Astrocyte of the cerebellum (primary cell): Measurements from ENCODE around the gene CST9.

Experiments
- DNase-seq: peaks from one replicate; pipeline ENCODE4 v3.0.0-alpha.2; 2011; ENCODE audit warnings: low read depth
- H3K4me3 ChIP-seq: 2 replicates; pipeline ENCODE4 v1.5.1; 2011; ENCODE audit warnings: mild to moderate bottlenecking, low read depth, low read length, moderate library complexity
- CTCF ChIP-seq: IDR thresholded peaks from 2 replicates; pipeline ENCODE4 v1.5.1; 2012; ENCODE audit warnings: low read length, low read depth, moderate library complexity, mild to moderate bottlenecking; ENCODE audit errors: missing control alignments
- in situ Hi-C: cut with HindIII; loops from 2 replicates; pipeline ENCODE4 v1.10.0; 2017; ENCODE audit warnings: low sequenced_read_pairs

CST9 gene

GRCh38 chr20:23629542-23630391, 24.1 kb upstream of the CST9 start:
- no peak for TF ChIP-seq CTCF
- DNase-seq, result no peak
- in situ Hi-C loops, result no loop called here
- H3K4me3 ChIP-seq, result no peak overlapping the region

GRCh38 chr20:23629017-23629541, 23.4 kb upstream of the CST9 start:
- DNase-seq, result peak; percentile 62
- in situ Hi-C loops, result no loop called here
- no peak overlapping the region for H3K4me3 ChIP-seq
- no peak for TF ChIP-seq CTCF

GRCh38 chr20:23628402-23629016, 22.8 kb upstream of the CST9 start:
- TF ChIP-seq CTCF, result no peak
- DNase-seq, result no peak
- no peak overlapping the region for H3K4me3 ChIP-seq
- in situ Hi-C loops, result no loop called here

GRCh38 chr20:23627501-23627900, 21.8 kb upstream of the CST9 start:
- DNase-seq, result peak; percentile 56
- H3K4me3 ChIP-seq, result no peak overlapping the region
- in situ Hi-C loops, result no loop called here
- TF ChIP-seq CTCF, result no peak

- in situ Hi-C loops, result no loop called here
- no peak for TF ChIP-seq CTCF
- no peak for DNase-seq
These were observed 20.4 kb upstream of the CST9 start for GRCh38 chr20:23626040-23626620.

GRCh38 chr20:23625236-23625964, 19.7 kb upstream of the CST9 start:
- in situ Hi-C loops, result no loop called here
- no peak for DNase-seq
- H3K4me3 ChIP-seq, result no peak overlapping the region
- TF ChIP-seq CTCF, result no peak

More at GRCh38 chr20:23626040-23626620, 20.4 kb upstream of the CST9 start:
- H3K4me3 ChIP-seq, result no peak overlapping the region
